GM10248 (cell line): Measurements from ENCODE around the gene WHAMM.

Experiments
- CTCF ChIA-PET: fragments of 300-600 bp; sonication (Branson Sonifier 250); formaldehyde crosslinking; extraction: SDS; loops from one replicate; lab custom pipeline; 2021; ENCODE audit warnings: antibody characterized with exemption; lab: Yijun Ruan, JAX
- POLR2A ChIA-PET: fragments of 350-650 bp; sonication (Branson Sonifier 250); formaldehyde crosslinking; extraction: SDS; loops from one replicate; lab custom pipeline; 2020; ENCODE audit warnings: antibody characterized with exemption; lab: Yijun Ruan, JAX
- DNase-seq: peaks from one replicate; pipeline ENCODE4 v3.0.0; 2012; ENCODE audit errors: extremely low spot score
- TF ChIP-seq, protein P1 (sequence below): IDR thresholded peaks from 2 replicates; pipeline ENCODE4 v1.5.1; 2012; ENCODE audit warnings: mild to moderate bottlenecking, low read depth; ENCODE audit errors: extremely low read depth, missing control alignments, control extremely low read depth

WHAMM gene

DNA sequence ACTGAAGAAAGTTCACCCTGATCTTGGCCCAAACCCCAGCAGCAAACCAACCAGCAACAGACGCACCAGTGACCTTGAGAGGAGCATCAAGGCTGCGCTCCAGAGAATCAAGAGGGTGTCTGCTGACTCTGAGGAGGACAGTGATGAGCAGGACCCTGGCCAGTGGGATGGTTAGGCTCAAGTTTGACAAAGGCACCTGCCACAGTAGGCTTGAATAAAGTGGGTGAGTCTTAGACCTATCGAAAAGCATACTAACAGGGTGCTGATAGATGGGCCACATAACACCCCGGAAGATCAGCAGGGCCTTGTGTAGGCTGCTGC lies 23.9 kb downstream of the WHAMM start:
- TF ChIP-seq, protein P1, sequence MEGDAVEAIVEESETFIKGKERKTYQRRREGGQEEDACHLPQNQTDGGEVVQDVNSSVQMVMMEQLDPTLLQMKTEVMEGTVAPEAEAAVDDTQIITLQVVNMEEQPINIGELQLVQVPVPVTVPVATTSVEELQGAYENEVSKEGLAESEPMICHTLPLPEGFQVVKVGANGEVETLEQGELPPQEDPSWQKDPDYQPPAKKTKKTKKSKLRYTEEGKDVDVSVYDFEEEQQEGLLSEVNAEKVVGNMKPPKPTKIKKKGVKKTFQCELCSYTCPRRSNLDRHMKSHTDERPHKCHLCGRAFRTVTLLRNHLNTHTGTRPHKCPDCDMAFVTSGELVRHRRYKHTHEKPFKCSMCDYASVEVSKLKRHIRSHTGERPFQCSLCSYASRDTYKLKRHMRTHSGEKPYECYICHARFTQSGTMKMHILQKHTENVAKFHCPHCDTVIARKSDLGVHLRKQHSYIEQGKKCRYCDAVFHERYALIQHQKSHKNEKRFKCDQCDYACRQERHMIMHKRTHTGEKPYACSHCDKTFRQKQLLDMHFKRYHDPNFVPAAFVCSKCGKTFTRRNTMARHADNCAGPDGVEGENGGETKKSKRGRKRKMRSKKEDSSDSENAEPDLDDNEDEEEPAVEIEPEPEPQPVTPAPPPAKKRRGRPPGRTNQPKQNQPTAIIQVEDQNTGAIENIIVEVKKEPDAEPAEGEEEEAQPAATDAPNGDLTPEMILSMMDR: no peak
- ChIA-PET POLR2A (no interaction called here), CTCF (interaction anchor here (0.8 to 3.0 kb wide), 6 partner anchors 9 to 83 kb away, joined by 3 to 14 read pairs (median 4); no protein-coding TSS in a partner anchor)
- DNase-seq: no peak

DNA sequence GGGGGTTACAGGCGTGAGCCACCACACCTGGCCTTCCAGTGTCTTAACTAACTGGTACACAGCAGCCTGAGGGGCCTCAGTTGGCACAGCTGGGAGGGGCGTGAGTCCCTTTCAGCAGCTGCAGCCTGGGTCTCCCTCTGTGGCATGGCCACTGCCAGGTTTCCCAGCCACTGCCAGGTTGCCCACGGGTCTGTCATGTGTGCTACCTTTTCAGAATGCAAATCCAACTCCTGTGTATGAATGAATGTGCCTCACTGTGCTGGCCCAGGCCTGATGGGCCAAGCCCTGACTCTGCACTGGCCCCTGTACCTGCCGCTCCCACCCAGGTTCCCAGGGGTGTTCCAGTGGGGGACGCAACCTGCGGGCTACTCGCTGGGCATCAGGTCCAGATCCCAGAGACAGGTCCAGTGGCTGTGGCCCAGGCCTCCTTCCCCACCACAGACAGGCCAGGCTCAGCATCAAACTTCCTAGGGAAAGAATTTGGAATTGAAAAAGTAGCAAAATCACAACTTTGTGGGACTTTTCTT lies 26.0 kb downstream of the WHAMM start:
- POLR2A ChIA-PET: no interaction called here
- CTCF ChIA-PET: no interaction called here
- DNase-seq: no peak
- TF ChIP-seq, protein P1: no peak

DNA sequence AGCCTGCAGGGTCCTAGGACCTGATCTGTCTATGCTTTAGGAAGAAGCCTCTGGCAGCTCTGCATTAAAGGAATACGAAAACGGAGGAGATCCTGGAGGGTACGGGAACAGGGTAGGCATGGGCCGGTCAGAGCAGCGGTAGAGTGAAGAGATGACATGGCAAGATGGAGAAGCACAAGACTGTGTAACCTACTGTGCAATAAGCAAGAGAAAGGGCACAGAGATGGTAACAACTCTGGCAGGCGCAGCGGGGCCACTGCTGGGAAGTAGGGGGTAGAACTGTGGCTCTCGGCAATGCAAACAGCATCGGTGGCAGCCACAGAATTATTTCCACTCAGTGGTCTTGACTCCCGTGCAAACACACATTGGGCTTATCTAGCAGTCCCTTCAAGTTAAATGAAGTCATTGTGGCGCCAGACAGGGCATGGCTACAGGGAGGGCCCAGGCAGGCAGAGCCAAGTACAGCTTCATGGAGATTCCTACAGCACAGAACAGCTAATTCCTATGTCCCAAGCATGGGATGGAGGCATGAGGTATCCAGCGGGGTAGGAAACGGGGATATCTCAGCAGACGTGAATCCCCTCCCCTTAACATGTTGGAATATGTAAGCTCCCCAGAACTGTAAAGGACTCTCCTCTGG lies 28.8 kb downstream of the WHAMM start:
- POLR2A ChIA-PET: no interaction called here
- CTCF ChIA-PET: interaction anchor here (0.9 to 1.6 kb wide), 3 partner anchors 9 to 11 kb away, joined by 3 to 6 read pairs (median 3); no protein-coding TSS in a partner anchor

DNA sequence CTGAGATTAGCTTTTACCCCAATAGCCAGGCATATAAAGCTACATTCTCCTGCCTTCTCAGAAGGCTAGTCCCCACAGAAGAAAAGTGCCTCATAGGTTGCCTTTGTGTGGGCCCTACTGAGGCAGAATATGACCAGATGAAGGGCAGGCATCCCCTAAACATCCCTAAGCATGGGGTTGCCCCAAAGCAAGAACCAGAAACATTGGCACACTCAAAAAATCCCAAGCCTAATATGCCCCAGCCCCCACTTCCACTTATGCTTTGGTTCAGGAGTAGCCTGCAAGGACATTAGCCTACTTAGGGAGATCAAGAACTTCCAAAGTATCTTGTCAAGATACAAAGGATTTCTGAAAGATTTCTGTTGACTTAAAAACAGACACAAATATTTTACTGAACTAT lies 29.7 kb downstream of the WHAMM start:
- TF ChIP-seq, protein P1: no peak
- ChIA-PET POLR2A (no interaction called here), CTCF (interaction anchor here (1.0 kb wide), 1 partner anchor 10 kb away, joined by 3 read pairs; no protein-coding TSS in a partner anchor)
- no peak for DNase-seq

More for the DNA sequence above, 28.8 kb downstream of the WHAMM start:
- peak; percentile 3 for DNase-seq
- TF ChIP-seq, protein P1: no peak

DNA sequence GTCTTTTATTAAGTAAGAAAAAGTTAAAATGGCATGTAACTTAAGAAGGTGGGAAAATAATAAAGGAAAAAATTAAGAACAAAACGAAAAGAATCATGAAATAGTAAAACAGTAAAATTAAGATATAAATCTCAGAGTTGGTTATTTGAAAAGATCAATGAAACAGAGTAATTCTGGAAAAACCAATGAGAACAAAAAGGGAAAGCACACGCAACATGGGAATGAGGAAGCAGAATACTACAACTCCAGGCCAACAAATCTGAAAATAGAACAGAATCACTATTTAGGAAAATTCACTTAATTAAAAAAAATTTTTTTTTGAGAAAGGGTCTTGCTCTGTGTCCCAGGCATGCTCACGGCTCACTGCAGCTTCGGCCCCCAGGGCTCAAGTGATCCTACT lies 30.7 kb downstream of the WHAMM start:
- TF ChIP-seq, protein P1: no peak
- CTCF ChIA-PET: interaction anchor here (1.3 kb wide), 1 partner anchor 10 kb away, joined by 3 read pairs; no protein-coding TSS in a partner anchor
- POLR2A ChIA-PET: no interaction called here
- DNase-seq: no peak

DNA sequence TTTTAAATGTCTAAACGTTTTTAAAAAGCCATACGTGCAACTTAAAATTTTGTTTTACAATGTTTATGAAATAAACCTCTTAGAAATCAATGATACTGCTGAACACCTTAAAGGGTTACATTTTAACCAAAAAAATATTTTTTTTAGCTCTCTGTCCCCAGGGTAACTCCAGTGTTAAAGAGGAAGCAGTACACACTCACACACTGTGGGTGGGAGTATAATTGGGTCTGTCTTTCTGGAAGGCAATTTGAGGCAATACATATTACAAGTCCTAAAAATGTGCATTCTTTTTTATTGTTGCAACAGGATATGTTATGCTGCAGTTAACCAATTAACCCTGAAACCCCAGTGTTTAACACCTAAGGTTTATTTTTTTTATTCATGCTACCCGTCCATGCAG lies 34.1 kb downstream of the WHAMM start:
- TF ChIP-seq, protein P1: no peak
- no peak for DNase-seq
- POLR2A ChIA-PET: no interaction called here
- CTCF ChIA-PET: interaction anchor here (1.0 kb wide), 1 partner anchor 150 kb away, joined by 3 read pairs; no protein-coding TSS in a partner anchor
